HG02981 (cell line): ENCODE data around the gene ASH1L.
"Not testable (repeated sequence)": the region's sequence is repeated elsewhere in the genome, so short reads cannot be mapped to it uniquely, and the experiment has no call there.

ENCODE experiments used
- ATAC-seq: cut with Tn5 transposase; IDR thresholded peaks from one replicate; pipeline ENCODE4 v1.9.1; 2021; ENCODE audit warnings: mild to moderate bottlenecking, moderate library complexity; ENCODE audit not compliant: unreplicated experiment

Gene ASH1L

DNA sequence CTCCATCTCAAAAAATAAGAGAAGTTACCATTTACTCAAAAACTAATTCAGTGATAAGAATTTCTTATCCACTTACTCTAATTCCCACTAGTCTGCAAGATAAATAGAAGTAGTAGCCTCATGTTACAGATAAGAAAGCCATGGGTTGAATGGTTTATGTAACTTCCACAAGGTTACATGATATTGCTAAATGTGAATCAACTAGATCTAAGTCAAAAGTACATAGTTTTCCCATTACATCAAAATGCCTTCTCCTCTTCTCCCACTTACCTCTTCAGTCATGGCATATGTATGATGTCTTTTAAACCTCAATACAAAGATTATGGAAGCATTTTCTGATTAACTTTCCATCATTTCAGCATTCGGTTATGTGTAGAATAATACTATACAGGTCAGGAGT lies 108.5 kb downstream of the ASH1L start:
- no peak for ATAC-seq

- no peak for ATAC-seq
Observed at GRCh38 chr1:155453141-155453540, 109.5 kb downstream of the ASH1L start.

GRCh38 chr1:155451199-155451598 lies 111.4 kb downstream of the ASH1L start:
- no peak for ATAC-seq

GRCh38 chr1:155442431-155442830 lies 120.2 kb downstream of the ASH1L start:
- ATAC-seq, result not testable (repeated sequence)

GRCh38 chr1:155437405-155437804 lies 125.2 kb downstream of the ASH1L start:
- ATAC-seq, result no peak

DNA sequence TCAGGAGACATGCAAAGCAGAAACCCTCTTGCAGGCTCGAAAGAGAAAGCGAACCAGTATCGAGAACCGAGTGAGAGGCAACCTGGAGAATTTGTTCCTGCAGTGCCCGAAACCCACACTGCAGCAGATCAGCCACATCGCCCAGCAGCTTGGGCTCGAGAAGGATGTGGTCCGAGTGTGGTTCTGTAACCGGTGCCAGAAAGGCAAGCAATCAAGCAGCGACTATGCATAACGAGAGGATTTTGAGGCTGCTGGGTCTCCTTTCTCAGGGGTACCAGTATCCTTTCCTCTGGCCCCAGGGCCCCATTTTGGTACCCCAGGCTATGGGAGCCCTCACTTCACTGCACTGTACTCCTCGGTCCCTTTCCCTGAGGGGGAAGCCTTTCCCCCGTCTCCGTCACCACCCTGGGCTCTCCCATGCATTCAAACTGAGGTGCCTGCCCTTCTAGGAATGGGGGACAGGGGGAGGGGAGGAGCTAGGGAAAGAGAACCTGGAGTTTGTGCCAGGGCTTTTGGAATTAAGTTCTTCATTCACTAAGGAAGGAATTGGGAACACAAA lies 128.7 kb downstream of the ASH1L start:
- not testable (repeated sequence) for ATAC-seq

- not testable (repeated sequence) for ATAC-seq
Observed at GRCh38 chr1:155433128-155433830, 129.3 kb downstream of the ASH1L start.

GRCh38 chr1:155424091-155424490 lies 138.5 kb downstream of the ASH1L start:
- no peak for ATAC-seq

DNA sequence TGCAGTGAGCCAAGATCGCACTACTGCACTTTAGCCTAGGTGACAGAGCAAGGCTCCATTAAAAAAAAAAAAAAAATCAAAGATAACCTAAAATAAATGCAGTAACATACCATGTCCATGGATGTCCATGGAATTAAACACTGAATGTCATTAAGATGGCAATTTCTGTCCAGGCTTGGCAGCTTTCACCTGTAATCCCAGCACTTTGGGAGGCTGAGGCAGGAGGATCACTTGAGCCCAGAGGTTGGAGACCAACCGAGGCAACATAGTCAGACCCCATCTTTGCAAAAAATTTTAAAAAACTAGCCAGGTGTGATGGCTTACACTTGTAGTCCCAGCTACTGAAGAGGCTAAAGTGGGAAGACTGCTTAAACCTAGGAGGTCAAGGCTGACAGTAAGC lies 141.8 kb downstream of the ASH1L start:
- ATAC-seq, result no peak

GRCh38 chr1:155411840-155412239 lies 150.8 kb downstream of the ASH1L start:
- not testable (repeated sequence) for ATAC-seq

- no peak for ATAC-seq
Observed at GRCh38 chr1:155410931-155411330, 151.7 kb downstream of the ASH1L start.

DNA sequence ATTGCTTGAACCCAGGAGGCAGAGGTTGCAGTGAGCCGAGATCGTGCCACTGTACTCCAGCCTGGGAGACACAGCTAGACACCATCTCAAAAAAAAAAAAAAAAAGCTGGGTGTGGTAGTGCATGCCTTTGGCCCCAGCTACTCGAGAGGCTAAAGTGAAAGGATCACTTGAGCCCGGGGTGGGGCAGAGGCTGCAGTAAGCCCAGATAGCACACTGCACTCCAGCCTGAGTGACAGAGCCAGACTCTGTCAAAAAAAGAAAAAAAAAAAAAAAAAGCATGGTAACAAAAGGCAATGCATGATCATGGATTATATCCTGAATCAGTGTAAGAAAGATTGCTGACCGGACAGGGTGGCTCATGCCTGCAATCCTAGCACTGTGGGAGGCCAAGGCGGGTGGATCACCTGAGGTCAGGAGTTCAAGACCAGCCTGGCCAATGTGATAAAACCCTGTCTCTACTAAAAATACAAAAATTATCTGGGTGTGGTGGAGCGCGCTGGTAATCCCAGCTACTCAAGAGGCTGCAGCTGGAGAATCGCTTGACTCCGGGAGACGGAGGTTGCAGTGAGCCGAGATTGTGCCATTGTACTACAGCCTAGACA lies 165.6 kb downstream of the ASH1L start:
- ATAC-seq, result no peak

GRCh38 chr1:155392898-155393411 lies 169.6 kb downstream of the ASH1L start:
- no peak for ATAC-seq

DNA sequence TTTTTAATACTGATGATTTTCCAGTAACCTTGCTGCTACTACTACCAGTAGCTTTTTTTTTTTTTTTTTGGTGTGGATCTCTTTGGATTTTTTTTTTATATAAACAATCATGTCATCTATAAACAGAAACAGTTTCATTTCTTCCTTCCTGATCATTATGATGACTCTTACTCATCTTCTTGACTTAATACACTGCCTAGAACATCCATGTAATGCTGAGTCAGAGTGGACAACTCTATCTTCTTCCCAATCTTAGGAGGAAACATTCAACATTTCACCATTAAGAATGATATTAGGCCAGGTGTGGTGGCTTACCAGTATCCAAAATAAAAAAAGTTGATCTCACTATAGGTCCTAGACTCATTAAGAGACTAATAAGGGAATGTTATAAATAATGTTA lies 172.8 kb downstream of the ASH1L start:
- no peak for ATAC-seq

- ATAC-seq, result not testable (repeated sequence)
Observed at GRCh38 chr1:155385836-155386235, 176.8 kb downstream of the ASH1L start.

GRCh38 chr1:155383406-155383805 lies 179.2 kb downstream of the ASH1L start:
- ATAC-seq, result no peak

- ATAC-seq, result no peak
Observed at GRCh38 chr1:155379631-155380090, 182.9 kb downstream of the ASH1L start.

DNA sequence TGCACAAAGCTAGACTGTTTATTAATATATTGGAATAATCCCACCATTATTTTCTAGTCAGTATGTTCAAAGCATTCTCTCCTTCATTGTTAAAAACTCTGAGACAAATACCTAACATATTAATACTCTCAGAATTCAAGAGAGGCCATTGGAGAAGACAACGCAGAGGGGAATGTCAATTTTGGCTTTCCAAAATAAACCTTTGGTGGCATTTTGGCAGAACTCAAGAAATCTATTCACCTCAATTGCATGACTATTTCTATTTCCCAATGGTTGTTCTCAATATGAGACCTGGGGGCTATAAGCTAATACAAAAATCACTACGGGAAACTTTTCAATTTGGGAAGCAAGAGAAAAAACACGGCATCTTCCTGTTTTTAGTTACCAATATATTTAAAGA lies 183.4 kb downstream of the ASH1L start:
- ATAC-seq, result no peak

DNA sequence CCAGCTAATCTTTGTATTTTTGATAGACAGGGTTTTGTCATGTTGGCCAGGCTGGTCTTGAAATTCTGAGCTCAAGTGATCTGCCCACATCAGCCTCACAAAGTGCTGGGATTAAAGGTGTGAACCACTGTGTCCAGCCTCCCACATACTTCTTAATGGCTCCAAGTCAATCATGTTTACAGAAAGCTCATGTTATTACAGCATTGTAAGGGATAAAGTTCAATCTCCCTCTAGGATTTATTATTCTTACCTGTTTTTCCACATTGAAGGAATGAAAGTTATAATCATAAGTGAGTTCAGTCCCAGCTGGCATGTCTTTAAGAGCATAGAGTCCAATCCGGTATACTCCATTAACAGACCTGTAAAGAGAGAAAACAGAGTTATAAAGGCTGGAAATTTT lies 202.6 kb downstream of the ASH1L start:
- no peak for ATAC-seq

GRCh38 chr1:155352631-155353030 lies 210.0 kb downstream of the ASH1L start:
- no peak for ATAC-seq

DNA sequence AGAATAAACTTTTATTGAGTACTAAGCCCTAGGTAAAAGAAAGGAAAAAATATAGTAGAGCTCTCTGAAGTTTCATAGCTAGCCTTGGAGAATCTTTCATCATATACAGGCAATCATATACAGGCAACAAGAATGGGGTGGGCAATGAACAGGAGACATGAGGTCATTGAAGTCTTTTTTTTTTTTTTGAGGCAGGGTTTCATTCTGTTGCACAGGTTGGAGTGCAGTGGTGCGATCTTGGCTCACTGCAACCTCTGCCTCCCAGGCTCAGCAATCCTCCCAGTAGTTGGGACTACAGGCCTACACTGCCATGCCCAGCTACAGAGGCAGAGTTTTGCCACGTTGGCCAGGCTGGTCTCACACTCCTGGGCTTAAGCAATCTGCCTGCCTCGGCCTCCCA lies 219.8 kb downstream of the ASH1L start:
- no peak for ATAC-seq

GRCh38 chr1:155339515-155340097 lies 223.0 kb downstream of the ASH1L start:
- no peak for ATAC-seq
